PC-9 (cell line): ENCODE measurements around the gene MAGEB6. TPM values are rescaled to one million over a fixed set of nuclear protein-coding genes. Genes with fewer than 3 reads are reported as not detected.
"Not testable (repeated sequence)": the region's sequence is repeated elsewhere in the genome, so short reads cannot be mapped to it uniquely, and the experiment has no call there.

Experiments used
- BruUV-seq: library from RNA; stranded (reverse); fragments of 400-500 nt; replicated peaks from 2 replicates; lab custom pipeline; 2021; lab: Mats Ljungman, UMichigan
- CTCF ChIA-PET: fragments of 300-600 bp; sonication (Branson Sonifier 250); formaldehyde crosslinking; loops from one replicate; lab custom pipeline; 2022; ENCODE audit warnings: antibody characterized with exemption; lab: Charles Lee
- POLR2A ChIA-PET: fragments of 300-600 bp; sonication (Branson Sonifier 250); formaldehyde crosslinking; loops from one replicate; lab custom pipeline; 2022; ENCODE audit warnings: antibody characterized with exemption; ENCODE audit not compliant: unreplicated experiment; lab: Charles Lee
- DNase-seq, 2 experiments: peaks; one replicate each; pipeline versions ENCODE4 v3.0.0 to v3.0.0-alpha.2; 2015 to 2022; ENCODE audit warnings: mixed read lengths in 1 of 2
- H2AFZ ChIP-seq: fragments of 200-600 bp; sonication (generic); 2 replicates; pipeline ENCODE4 v1.8.1; 2017; ENCODE audit warnings: antibody characterized with exemption
- H3F3A ChIP-seq: fragments of 200-600 bp; sonication (generic); 2 replicates; pipeline ENCODE4 v1.8.1; 2017; ENCODE audit warnings: antibody characterized with exemption, mild to moderate bottlenecking, low read depth; ENCODE audit not compliant: insufficient read depth
- H3K27ac ChIP-seq: fragments of 200-600 bp; sonication (generic); 2 replicates; pipeline ENCODE4 v1.6.1; 2016; ENCODE audit warnings: mixed run types
- H3K27me3 ChIP-seq: fragments of 200-600 bp; sonication (generic); 2 replicates; pipeline ENCODE4 v1.6.1; 2016; ENCODE audit warnings: low read depth, mixed run types; ENCODE audit not compliant: insufficient read depth
- H3K36me3 ChIP-seq: fragments of 200-600 bp; sonication (generic); 2 replicates; pipeline ENCODE4 v1.6.1; 2016; ENCODE audit warnings: low read depth, mixed run types
- H3K4me1 ChIP-seq: fragments of 200-600 bp; sonication (generic); replicated peaks from 2 replicates; pipeline ENCODE4 v1.6.1; 2016; ENCODE audit warnings: mixed run types; ENCODE audit not compliant: insufficient read depth
- H3K4me2 ChIP-seq: fragments of 200-600 bp; sonication (generic); 2 replicates; pipeline ENCODE4 v1.6.1; 2017; ENCODE audit warnings: mixed run types
- H3K4me3 ChIP-seq: fragments of 200-600 bp; sonication (generic); 2 replicates; pipeline ENCODE4 v1.6.1; 2016; ENCODE audit warnings: mixed run types
- H3K79me2 ChIP-seq: fragments of 200-600 bp; sonication (generic); 2 replicates; pipeline ENCODE4 v1.6.1; 2017; ENCODE audit warnings: low read depth, mixed run types
- H3K9me2 ChIP-seq: fragments of 200-600 bp; sonication (generic); 2 replicates; pipeline ENCODE4 v1.8.1; 2017; ENCODE audit warnings: mild to moderate bottlenecking; ENCODE audit not compliant: insufficient read depth
- H3K9me3 ChIP-seq: fragments of 200-600 bp; sonication (generic); 2 replicates; pipeline ENCODE4 v1.8.1; 2016; ENCODE audit warnings: low read depth; ENCODE audit not compliant: insufficient read depth
- H4K20me1 ChIP-seq: fragments of 200-600 bp; sonication (generic); 2 replicates; pipeline ENCODE4 v1.8.1; 2017; ENCODE audit not compliant: insufficient read depth
- EZH2 ChIP-seq: fragments of 200-600 bp; sonication (generic); IDR thresholded peaks from 2 replicates; pipeline ENCODE4 v1.8.0; 2017; ENCODE audit warnings: antibody characterized with exemption, low read depth
- intact Hi-C: fragments of 100-400 bp; cut with micrococcal nuclease; formaldehyde crosslinking; loops from one replicate; pipeline ENCODE4 v1.10.0; 2022; ENCODE audit not compliant: unreplicated experiment
- total RNA-seq: library from RNA; stranded (reverse); gene quantifications from 2 replicates; pipeline ENCODE4 v1.2.3, GENCODE V29; 2021
- TF ChIP-seq, protein P1 (sequence below): fragments of 200-600 bp; sonication (generic); conservative IDR thresholded peaks from 2 replicates; pipeline ENCODE4 v1.6.1; 2017; ENCODE audit warnings: mixed run types, antibody characterized with exemption, mild to moderate bottlenecking, moderate library complexity

The MAGEB6 gene
- total RNA-seq, 1 experiment from 2014 or later: not detected

DNA sequence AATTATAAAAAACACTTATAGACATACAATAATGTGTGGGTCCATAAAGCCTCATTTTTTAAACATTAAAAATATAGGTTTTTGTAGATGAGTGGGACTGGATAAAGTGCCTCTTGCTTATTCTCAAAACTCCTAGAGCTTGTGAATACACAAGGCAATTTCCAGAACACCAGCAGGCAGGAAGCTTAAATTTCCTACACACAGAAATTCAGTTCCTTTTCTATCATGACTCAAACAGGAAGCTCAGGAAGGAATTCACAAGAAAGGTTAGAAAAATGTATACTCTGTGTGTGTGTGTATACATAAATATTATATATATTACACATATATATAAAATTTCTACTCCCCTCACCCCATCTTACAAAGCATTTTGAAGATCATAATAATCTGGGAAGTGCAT lies 11.3 kb downstream of the MAGEB6 start:
- CTCF ChIA-PET: no interaction called here
- DNase-seq: no peak
- no peaks in the 10 kb centered on the region for H3K9me2 ChIP-seq
- no peaks in the 10 kb centered on the region for H3K9me3 ChIP-seq
- POLR2A ChIA-PET: no interaction called here
- no peak overlapping the region for H3K27ac ChIP-seq
- no peaks in the 10 kb centered on the region for H3F3A ChIP-seq
- TF ChIP-seq EZH2: no peak
- TF ChIP-seq, protein P1, sequence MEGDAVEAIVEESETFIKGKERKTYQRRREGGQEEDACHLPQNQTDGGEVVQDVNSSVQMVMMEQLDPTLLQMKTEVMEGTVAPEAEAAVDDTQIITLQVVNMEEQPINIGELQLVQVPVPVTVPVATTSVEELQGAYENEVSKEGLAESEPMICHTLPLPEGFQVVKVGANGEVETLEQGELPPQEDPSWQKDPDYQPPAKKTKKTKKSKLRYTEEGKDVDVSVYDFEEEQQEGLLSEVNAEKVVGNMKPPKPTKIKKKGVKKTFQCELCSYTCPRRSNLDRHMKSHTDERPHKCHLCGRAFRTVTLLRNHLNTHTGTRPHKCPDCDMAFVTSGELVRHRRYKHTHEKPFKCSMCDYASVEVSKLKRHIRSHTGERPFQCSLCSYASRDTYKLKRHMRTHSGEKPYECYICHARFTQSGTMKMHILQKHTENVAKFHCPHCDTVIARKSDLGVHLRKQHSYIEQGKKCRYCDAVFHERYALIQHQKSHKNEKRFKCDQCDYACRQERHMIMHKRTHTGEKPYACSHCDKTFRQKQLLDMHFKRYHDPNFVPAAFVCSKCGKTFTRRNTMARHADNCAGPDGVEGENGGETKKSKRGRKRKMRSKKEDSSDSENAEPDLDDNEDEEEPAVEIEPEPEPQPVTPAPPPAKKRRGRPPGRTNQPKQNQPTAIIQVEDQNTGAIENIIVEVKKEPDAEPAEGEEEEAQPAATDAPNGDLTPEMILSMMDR: no peak
- no peaks in the 10 kb centered on the region for H3K79me2 ChIP-seq
- no peaks in the 10 kb centered on the region for H3K4me1 ChIP-seq
- no peaks in the 10 kb centered on the region for H4K20me1 ChIP-seq
- H3K4me2 ChIP-seq: no peak overlapping the region
- no TSS peak for BruUV-seq
- H3K27me3 ChIP-seq: no peaks in the 10 kb centered on the region
- no peak overlapping the region for H2AFZ ChIP-seq
- no peak overlapping the region for H3K4me3 ChIP-seq
- no peaks in the 10 kb centered on the region for H3K36me3 ChIP-seq
- intact Hi-C loops: no loop called here

- H3K4me3 ChIP-seq, DNase-seq, H3K36me3 ChIP-seq, H3K27ac ChIP-seq, H4K20me1 ChIP-seq, H3F3A ChIP-seq, BruUV-seq, H3K4me1 ChIP-seq, H3K27me3 ChIP-seq, H2AFZ ChIP-seq, intact Hi-C loops, H3K4me2 ChIP-seq, H3K79me2 ChIP-seq, POLR2A ChIA-PET, CTCF ChIA-PET, H3K9me2 ChIP-seq, H3K9me3 ChIP-seq: not testable (repeated sequence)
These were observed 12.5 kb downstream of the MAGEB6 start for GRCh38 chrX:26204717-26205116.

DNA sequence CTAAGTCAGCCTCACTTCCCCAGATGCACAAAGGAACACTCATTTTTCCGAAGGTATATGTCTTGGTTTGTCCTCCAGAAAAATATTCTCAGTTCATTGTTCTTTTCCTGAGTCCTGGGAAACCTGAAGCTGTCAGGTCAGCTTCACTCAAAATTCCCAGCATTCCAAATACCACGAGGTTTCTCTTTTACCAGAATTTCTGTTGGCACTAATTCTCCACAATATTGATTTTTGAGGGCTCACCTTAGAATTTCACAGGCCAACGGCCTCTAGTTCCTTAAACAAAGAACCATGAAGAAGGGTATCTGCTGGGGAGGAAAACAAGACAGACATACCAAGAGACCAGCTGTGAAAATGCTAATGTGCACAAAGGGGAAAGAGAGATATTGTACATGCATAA lies 15.8 kb downstream of the MAGEB6 start:
- POLR2A ChIA-PET: no interaction called here
- intact Hi-C loops: no loop called here
- Histone ChIP-seq H3K27me3 (no peaks in the 10 kb centered on the region), H3K4me1 (no peaks in the 10 kb centered on the region), H3K4me3 (no peak overlapping the region), H3K4me2 (no peak overlapping the region), H3K9me2 (no peaks in the 10 kb centered on the region), H3K36me3 (no peaks in the 10 kb centered on the region), H3K27ac (no peak overlapping the region), H3K9me3 (no peaks in the 10 kb centered on the region), H3K79me2 (no peaks in the 10 kb centered on the region), H4K20me1 (no peaks in the 10 kb centered on the region), H3F3A (no peaks in the 10 kb centered on the region), H2AFZ (no peak overlapping the region)
- no TSS peak for BruUV-seq
- TF ChIP-seq, protein P1: no peak
- no peak for TF ChIP-seq EZH2
- CTCF ChIA-PET: no interaction called here
- no peak for DNase-seq

GRCh38 chrX:26215869-26216268 lies 23.6 kb downstream of the MAGEB6 start, which contains the start of gene MAGEB5:
TSS of gene MAGEB5 (plus strand) at chrX:26216169. CDS start at chrX:26217302, 1,133 bp downstream.
- no peak within 1 kb of the TSS for H3K27ac ChIP-seq
- H3K36me3 ChIP-seq: no peaks in the 10 kb centered on the region
- no peaks in the 10 kb centered on the region for H3K9me2 ChIP-seq
- no peak within 1 kb of the TSS for H3K4me2 ChIP-seq
- no peaks in the 10 kb centered on the region for H3K27me3 ChIP-seq
- no peaks in the 10 kb centered on the region for H3K4me1 ChIP-seq
- intact Hi-C loops: no loop called here
- BruUV-seq: no TSS peak
- no peaks in the 10 kb centered on the region for H3K9me3 ChIP-seq
- TF ChIP-seq, protein P1: no peak
- TF ChIP-seq EZH2: no peak
- CTCF ChIA-PET: no interaction called here
- no peaks in the 10 kb centered on the region for H3F3A ChIP-seq
- no peak within 1 kb of the TSS for H2AFZ ChIP-seq
- POLR2A ChIA-PET: no interaction called here
- DNase-seq: no peak
- H4K20me1 ChIP-seq: no peaks in the 10 kb centered on the region
- no peak within 1 kb of the TSS for H3K4me3 ChIP-seq
- H3K79me2 ChIP-seq: no peaks in the 10 kb centered on the region
